Activated T-cell treated with anti-CD3 and anti-CD28 coated beads, Interleukin-2, amount 50 U/mL, for 1 hour (primary cell): ENCODE results near the gene TMEM179B.
A peak's percentile ranks its signal among the peaks of the same experiment; 100 is the strongest.

Source experiments
- DNase-seq: peaks from one replicate; pipeline ENCODE4 v3.0.0-alpha.2; 2020

TMEM179B gene

DNA sequence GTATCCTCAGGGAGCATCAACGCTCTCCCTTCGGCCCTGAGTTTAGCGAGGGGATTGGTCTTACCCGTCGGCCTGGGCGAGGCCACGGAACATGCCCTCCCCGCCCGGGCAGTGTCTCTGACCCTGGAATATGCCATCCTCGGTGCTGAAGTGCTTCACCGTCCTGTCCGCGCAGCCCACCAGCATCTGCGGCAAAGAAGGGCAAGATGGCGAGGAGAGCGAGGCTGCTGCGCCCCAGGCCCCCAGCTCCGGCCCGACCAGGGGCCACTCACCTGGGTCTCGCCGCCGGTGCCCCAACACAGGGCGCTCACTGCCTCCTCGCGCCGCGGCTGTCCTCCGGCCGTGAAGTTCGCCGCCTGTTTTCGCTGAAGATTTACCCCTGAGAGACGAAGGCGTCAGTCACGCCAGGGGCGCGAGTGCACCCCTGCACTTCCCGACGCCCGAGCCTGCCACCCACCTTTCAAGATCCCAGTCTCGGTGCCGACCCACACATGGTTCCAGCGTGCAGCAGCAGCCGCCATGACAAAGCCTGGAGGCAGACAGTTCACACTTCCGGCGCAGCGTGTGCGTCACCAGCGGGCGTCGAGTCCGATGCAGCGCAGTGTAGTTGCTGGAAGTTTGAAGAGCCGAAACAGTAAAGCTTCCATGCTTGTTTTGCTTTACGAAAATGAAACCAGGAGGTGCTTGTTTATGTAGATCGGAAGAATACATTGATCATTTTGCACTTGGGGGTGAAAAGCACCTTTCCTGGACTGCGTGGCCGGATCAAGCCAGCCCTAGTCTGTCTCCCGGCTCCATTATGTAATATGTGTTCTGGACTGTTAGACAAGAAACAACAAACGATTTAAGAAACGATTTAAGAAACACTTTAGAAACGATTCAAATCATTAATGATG, 52.1 kb downstream of the TMEM179B start, which contains the start of gene WDR74:
WDR74 (minus strand) TSS at position 541 of the 896 bp plus-strand sequence; CDS start at position 521, 20 bp downstream.
- peak; percentile 90 for DNase-seq
